HepG2 (cell line): ENCODE measurements around the gene ATP2B2. TPM values are rescaled to one million over a fixed set of nuclear protein-coding genes. Genes with fewer than 3 reads are reported as not detected.

ENCODE experiments used
- AKNA ChIP-seq: sonication (generic); formaldehyde crosslinking; IDR thresholded peaks from 2 replicates; pipeline ENCODE4 v1.4.0; 2020; ENCODE audit warnings: missing genetic modification reagents, borderline replicate concordance
- FOSL2 ChIP-seq: sonication (generic); formaldehyde crosslinking; IDR thresholded peaks from 2 replicates; pipeline ENCODE4 v1.4.0; 2020; ENCODE audit warnings: missing genetic modification reagents
- HNRNPUL1 ChIP-seq: fragments of 200-400 bp; formaldehyde crosslinking; IDR thresholded peaks from 2 replicates; pipeline ENCODE4 v1.6.1; 2017; ENCODE audit warnings: low read depth, mild to moderate bottlenecking, low read length, moderate library complexity
- JARID2 ChIP-seq: sonication (generic); formaldehyde crosslinking; IDR thresholded peaks from 2 replicates; pipeline ENCODE4 v1.8.1; 2023; ENCODE audit warnings: missing genetic modification reagents, inconsistent platforms; ENCODE audit not compliant: insufficient replicate concordance
- KAT7 ChIP-seq: IDR thresholded peaks from 2 replicates; pipeline ENCODE4 v1.6.1; 2018; ENCODE audit warnings: borderline replicate concordance, missing compliant biosample characterization
- LRRFIP1 ChIP-seq: sonication (generic); formaldehyde crosslinking; conservative IDR thresholded peaks from 2 replicates; pipeline ENCODE4 v1.4.0; 2020; ENCODE audit warnings: missing genetic modification reagents
- MTF1 ChIP-seq: sonication (generic); formaldehyde crosslinking; IDR thresholded peaks from 2 replicates; pipeline ENCODE4 v1.5.0; 2020; ENCODE audit warnings: missing genetic modification reagents
- NR2F6 ChIP-seq, 2 experiments: IDR thresholded peaks; 2 replicates each; pipeline ENCODE4 v1.6.1; 2016; ENCODE audit warnings: antibody characterized with exemption in 1 of 2, mild to moderate bottlenecking in 1 of 2
- PATZ1 ChIP-seq: sonication (generic); formaldehyde crosslinking; IDR thresholded peaks from 2 replicates; pipeline ENCODE4 v1.4.0; 2020; ENCODE audit warnings: missing genetic modification reagents
- SRSF9 ChIP-seq: fragments of 200-400 bp; formaldehyde crosslinking; IDR thresholded peaks from 2 replicates; pipeline ENCODE4 v1.6.1; 2018; ENCODE audit warnings: borderline replicate concordance, mild to moderate bottlenecking, low read depth, low read length; ENCODE audit not compliant: insufficient read depth, poor library complexity, severe bottlenecking
- TFDP2 ChIP-seq: sonication (generic); formaldehyde crosslinking; IDR thresholded peaks from 2 replicates; pipeline ENCODE4 v1.4.0; 2020; ENCODE audit warnings: missing genetic modification reagents
- ZMAT3 ChIP-seq: sonication (generic); formaldehyde crosslinking; conservative IDR thresholded peaks from 2 replicates; pipeline ENCODE4 v1.7.0; 2021; ENCODE audit warnings: missing genetic modification reagents
- ZNF274 ChIP-seq: sonication (generic); formaldehyde crosslinking; IDR thresholded peaks from 2 replicates; pipeline ENCODE4 v1.5.1; 2020; ENCODE audit warnings: mild to moderate bottlenecking, missing genetic modification reagents
- ZNF510 ChIP-seq: sonication (generic); formaldehyde crosslinking; IDR thresholded peaks from 2 replicates; pipeline ENCODE4 v1.4.0; 2020; ENCODE audit warnings: low read depth, mild to moderate bottlenecking, missing genetic modification reagents
- ZNF550 ChIP-seq: sonication (generic); formaldehyde crosslinking; IDR thresholded peaks from 2 replicates; pipeline ENCODE4 v1.4.0; 2020; ENCODE audit warnings: mild to moderate bottlenecking, missing genetic modification reagents, borderline replicate concordance
- ZNF784 ChIP-seq: sonication (generic); formaldehyde crosslinking; IDR thresholded peaks from 2 replicates; pipeline ENCODE4 v1.5.1; 2020; ENCODE audit warnings: missing genetic modification reagents, mild to moderate bottlenecking, borderline replicate concordance
- ZNF879 ChIP-seq: sonication (generic); formaldehyde crosslinking; IDR thresholded peaks from 2 replicates; pipeline ENCODE4 v1.8.1; 2023; ENCODE audit warnings: missing genetic modification reagents
- polyA plus RNA-seq, 8 experiments: library from polyadenylated mRNA; depleted of rRNA in 3 of 8; stranded (reverse) in 7 of 8; unstranded in 1 of 8; fragments of >200 nt; fragmentation: Illumina TruSeq in 4 of 8; extraction: Trizol in 4 of 8; gene quantifications; 2 replicates each; pipeline versions ENCODE4 v1.2.1 to v1.2.3, GENCODE V29; 2011 to 2016; ENCODE audit warnings: low read depth in 4 of 8, missing spikeins in 1 of 8, mixed read lengths in 1 of 8; ENCODE audit not compliant: insufficient read depth in 1 of 8
- total RNA-seq, 5 experiments: library from RNA; depleted of rRNA; stranded (reverse); fragments of >200 nt; fragmentation: Illumina TruSeq; extraction: Trizol; gene quantifications; 2 replicates each; pipeline ENCODE4 v1.2.3, GENCODE V29; 2016; ENCODE audit warnings: low read depth in 1 of 5

Gene ATP2B2
- total and polyA plus RNA-seq, 2 of the 13 experiments (the other 11 are each of a cell fraction or from before 2014, with no cell fraction given): 1.5 to 2.3 TPM

- TF ChIP-seq ZNF510 (CRISPR knock-in tag) (no peak), ZNF274 (CRISPR knock-in tag) (no peak), LRRFIP1 (CRISPR knock-in tag) (no peak), AKNA (CRISPR knock-in tag) (no peak), KAT7 (CRISPR knock-in tag) (no peak), TFDP2 (CRISPR knock-in tag) (no peak), ZNF550 (no peak), ZNF784 (no peak), HNRNPUL1 (no peak), ZMAT3 (no peak), MTF1 (CRISPR knock-in tag) (no peak), FOSL2 (CRISPR knock-in tag) (no peak), ZNF879 (CRISPR knock-in tag) (no peak), SRSF9 (no peak), PATZ1 (CRISPR knock-in tag) (no peak), NR2F6 (IDR thresholded peaks at IDR 0.05) (no peak), NR2F6 (CRISPR knock-in tag; IDR thresholded peaks at IDR 0.05) (peak; percentile 45; the same call in 1 of the 2 replicates), JARID2 (CRISPR knock-in tag) (no peak)
These were observed 10.6 kb upstream of the ATP2B2 start (continued) for GRCh38 chr3:10515884-10516495.
